Thoracic aorta (tissue), 2 donors: ENCODE data around the gene GALNT2. TPM values are rescaled to one million over a fixed set of nuclear protein-coding genes. Genes with fewer than 3 reads are reported as not detected.

Experiments
- ATAC-seq: fragments of 150-250 bp; one replicate; pipeline ENCODE4 v1.8.0; 2017; ENCODE audit warnings: low read depth; ENCODE audit not compliant: insufficient number of reproducible peaks, low FRiP score
- DNase-seq: peaks from one replicate; pipeline ENCODE4 v3.0.0-alpha.2; 2020; ENCODE audit warnings: low spot score
- H3K27ac ChIP-seq, 2 donors: fragments of 200-600 bp; sonication (generic); 1 replicate in 1 of 2; 2 replicates in 1 of 2; pipeline ENCODE4 v1.5.1; 2016; ENCODE audit warnings: mild to moderate bottlenecking in 2 of 2, moderate library complexity in 2 of 2
- H3K27me3 ChIP-seq: fragments of 200-600 bp; sonication (generic); replicated peaks from 2 replicates; pipeline ENCODE4 v1.6.0; 2016; ENCODE audit warnings: mild to moderate bottlenecking; ENCODE audit not compliant: insufficient read depth
- H3K36me3 ChIP-seq: fragments of 200-600 bp; sonication (generic); one replicate; pipeline ENCODE4 v1.5.1; 2016
- H3K4me1 ChIP-seq, 2 donors: fragments of 200-600 bp; sonication (generic); 1 replicate in 1 of 2; 2 replicates in 1 of 2; pipeline versions ENCODE4 v1.5.1 to v1.6.0; 2016; ENCODE audit warnings: low read depth in 2 of 2, mild to moderate bottlenecking in 1 of 2; ENCODE audit not compliant: control insufficient read depth in 1 of 2
- H3K4me3 ChIP-seq: fragments of 200-600 bp; sonication (generic); 2 replicates; pipeline ENCODE4 v1.5.1; 2016; ENCODE audit warnings: mild to moderate bottlenecking
- H3K9me3 ChIP-seq: fragments of 200-600 bp; sonication (generic); 2 replicates; pipeline ENCODE4 v1.5.1; 2016
- CTCF ChIP-seq: fragments of 200-600 bp; sonication (generic); IDR thresholded peaks from one replicate; pipeline ENCODE4 v1.5.1; 2019; ENCODE audit warnings: antibody characterized with exemption
- total RNA-seq, 2 donors: library from RNA; depleted of rRNA; stranded (reverse); fragments of >200 nt; gene quantifications; one replicate each; pipeline versions ENCODE4 v1.1.0 to v1.2.3, GENCODE V29; 2016

Gene GALNT2
- total RNA-seq, 2 donors from 2014 or later, result 113 to 148 TPM

GRCh38 chr1:230140221-230141020 is 73.4 kb downstream of the GALNT2 start:
- Histone ChIP-seq H3K36me3 (no peaks in the 10 kb centered on the region), H3K4me3 (no peak overlapping the region), H3K27ac (no peak overlapping the region), H3K9me3 (no peaks in the 10 kb centered on the region), H3K4me1 (peaks cover 25 to 82% of the 10 kb centered on the region in 2 donors), H3K27me3 (no peaks in the 10 kb centered on the region)
- TF ChIP-seq CTCF, result no peak
- DNase-seq (no peak), ATAC-seq (no peak)

- no peaks in the 10 kb centered on the region for H3K27me3 ChIP-seq
- H3K4me1 ChIP-seq, result peaks cover 29 to 82% of the 10 kb centered on the region in 2 donors
- no peak overlapping the region for H3K4me3 ChIP-seq
- TF ChIP-seq CTCF, result no peak
- no peak for ATAC-seq
- no peaks in the 10 kb centered on the region for H3K9me3 ChIP-seq
- no peak for DNase-seq
- no peak overlapping the region for H3K27ac ChIP-seq
- H3K36me3 ChIP-seq, result no peaks in the 10 kb centered on the region
Observed at GRCh38 chr1:230141021-230141648, 74.1 kb downstream of the GALNT2 start.

- Histone ChIP-seq H3K9me3 (no peaks in the 10 kb centered on the region), H3K27ac (no peak overlapping the region), H3K4me3 (no peak overlapping the region), H3K27me3 (no peaks in the 10 kb centered on the region), H3K4me1 (peaks cover 29 to 82% of the 10 kb centered on the region in 2 donors), H3K36me3 (no peaks in the 10 kb centered on the region)
- TF ChIP-seq CTCF, result no peak
- ATAC-seq (no peak), DNase-seq (no peak)
Observed at GRCh38 chr1:230141797-230142607, 75.0 kb downstream of the GALNT2 start.

GRCh38 chr1:230142608-230143210 is 75.7 kb downstream of the GALNT2 start:
- H3K27ac ChIP-seq, result no peak overlapping the region
- no peak for ATAC-seq
- no peaks in the 10 kb centered on the region for H3K36me3 ChIP-seq
- peaks cover 24 to 82% of the 10 kb centered on the region in 2 donors for H3K4me1 ChIP-seq
- no peak overlapping the region for H3K4me3 ChIP-seq
- DNase-seq, result no peak
- no peaks in the 10 kb centered on the region for H3K9me3 ChIP-seq
- no peaks in the 10 kb centered on the region for H3K27me3 ChIP-seq
- TF ChIP-seq CTCF, result no peak
